ENCODE results near the gene PDE11A.

DNA sequence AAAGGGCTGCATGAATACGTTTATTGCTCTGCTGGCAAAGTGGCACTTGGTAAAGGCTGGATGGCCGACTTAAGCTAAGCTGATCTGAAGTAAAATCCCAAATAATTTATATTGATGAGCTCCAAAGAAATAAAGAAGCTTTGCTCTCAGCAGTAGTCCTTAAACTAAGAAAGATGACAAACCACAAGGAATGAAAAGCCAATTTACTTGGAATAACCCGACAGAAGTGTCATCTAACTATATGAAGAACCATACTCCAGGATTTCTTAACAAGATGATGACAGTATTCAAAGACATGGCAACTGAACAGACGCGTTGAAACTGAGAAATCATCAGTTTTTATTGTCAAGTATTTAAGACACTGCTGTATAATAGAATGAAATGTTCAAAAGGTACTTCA, 294.1 kb downstream of the PDE11A start:
- no peak for TF ChIP-seq POLR2A (IDR thresholded peaks at IDR 0.05; ENCODE audit: low read depth, low read length)
- no peak for TF ChIP-seq TAF1 (IDR thresholded peaks at IDR 0.05; ENCODE audit: borderline replicate concordance, low read depth, low read length)

Measured in GM12892 (cell line).